LNCaP clone FGC (cell line): ENCODE measurements around the gene RALGPS1.
"Not testable (repeated sequence)": the region's sequence is repeated elsewhere in the genome, so short reads cannot be mapped to it uniquely, and the experiment has no call there.

Experiments
- DNase-seq: peaks from one replicate; pipeline ENCODE4 v3.0.0-alpha.2; 2011; ENCODE audit warnings: low read depth
- H3K4me3 ChIP-seq: 2 replicates; pipeline ENCODE4 v1.5.1; 2011; ENCODE audit warnings: mild to moderate bottlenecking, low read depth, low read length, control low read depth
- TF ChIP-seq, protein P1 (sequence below): IDR thresholded peaks from 2 replicates; pipeline ENCODE4 v1.5.1; 2012; ENCODE audit warnings: mild to moderate bottlenecking; ENCODE audit not compliant: control insufficient read depth, insufficient read depth; ENCODE audit errors: extremely low read depth

The RALGPS1 gene

DNA sequence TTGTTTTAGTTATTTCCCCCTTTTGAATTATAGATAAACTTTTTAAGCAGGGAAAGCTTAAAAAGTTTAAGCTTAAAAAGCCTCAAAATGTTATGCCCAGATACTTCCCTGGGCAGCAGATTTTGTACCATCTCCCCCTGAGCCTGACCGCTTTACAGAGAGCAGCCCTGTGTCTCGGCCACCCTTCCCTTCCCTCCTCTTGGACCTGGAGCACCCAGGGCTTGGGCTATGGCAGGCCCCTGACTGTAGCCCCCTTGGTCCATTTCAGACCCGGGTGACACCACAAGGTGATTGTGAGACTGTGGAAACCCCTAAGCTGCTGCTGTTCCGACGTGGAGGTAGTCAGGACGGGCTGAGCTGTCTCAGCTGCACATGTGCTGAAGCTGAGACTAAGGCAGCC, 97.7 kb downstream of the RALGPS1 start:
- TF ChIP-seq, protein P1, sequence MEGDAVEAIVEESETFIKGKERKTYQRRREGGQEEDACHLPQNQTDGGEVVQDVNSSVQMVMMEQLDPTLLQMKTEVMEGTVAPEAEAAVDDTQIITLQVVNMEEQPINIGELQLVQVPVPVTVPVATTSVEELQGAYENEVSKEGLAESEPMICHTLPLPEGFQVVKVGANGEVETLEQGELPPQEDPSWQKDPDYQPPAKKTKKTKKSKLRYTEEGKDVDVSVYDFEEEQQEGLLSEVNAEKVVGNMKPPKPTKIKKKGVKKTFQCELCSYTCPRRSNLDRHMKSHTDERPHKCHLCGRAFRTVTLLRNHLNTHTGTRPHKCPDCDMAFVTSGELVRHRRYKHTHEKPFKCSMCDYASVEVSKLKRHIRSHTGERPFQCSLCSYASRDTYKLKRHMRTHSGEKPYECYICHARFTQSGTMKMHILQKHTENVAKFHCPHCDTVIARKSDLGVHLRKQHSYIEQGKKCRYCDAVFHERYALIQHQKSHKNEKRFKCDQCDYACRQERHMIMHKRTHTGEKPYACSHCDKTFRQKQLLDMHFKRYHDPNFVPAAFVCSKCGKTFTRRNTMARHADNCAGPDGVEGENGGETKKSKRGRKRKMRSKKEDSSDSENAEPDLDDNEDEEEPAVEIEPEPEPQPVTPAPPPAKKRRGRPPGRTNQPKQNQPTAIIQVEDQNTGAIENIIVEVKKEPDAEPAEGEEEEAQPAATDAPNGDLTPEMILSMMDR: no peak
- no peak overlapping the region for H3K4me3 ChIP-seq
- no peak for DNase-seq

DNA sequence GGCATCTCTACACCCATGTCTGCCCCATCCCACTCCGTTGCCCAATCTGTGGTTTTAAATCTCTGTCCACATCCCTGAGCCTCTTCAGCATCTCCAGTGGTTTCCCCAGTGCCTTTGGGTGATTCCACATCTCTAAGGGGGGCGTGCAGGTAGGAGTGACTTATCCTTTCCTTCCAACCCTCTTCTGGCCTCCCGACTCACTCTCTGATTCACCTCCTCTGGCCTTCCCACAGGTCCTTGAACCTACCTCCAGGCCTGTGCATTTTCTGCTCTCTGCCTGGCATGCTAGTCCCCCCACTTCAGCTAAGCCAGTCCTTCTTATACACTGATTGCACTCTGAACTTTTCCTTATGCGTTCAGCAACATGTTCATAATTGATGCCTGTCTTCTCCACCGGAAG, 99.0 kb downstream of the RALGPS1 start:
- DNase-seq: no peak
- no peak overlapping the region for H3K4me3 ChIP-seq
- TF ChIP-seq, protein P1: no peak

DNA sequence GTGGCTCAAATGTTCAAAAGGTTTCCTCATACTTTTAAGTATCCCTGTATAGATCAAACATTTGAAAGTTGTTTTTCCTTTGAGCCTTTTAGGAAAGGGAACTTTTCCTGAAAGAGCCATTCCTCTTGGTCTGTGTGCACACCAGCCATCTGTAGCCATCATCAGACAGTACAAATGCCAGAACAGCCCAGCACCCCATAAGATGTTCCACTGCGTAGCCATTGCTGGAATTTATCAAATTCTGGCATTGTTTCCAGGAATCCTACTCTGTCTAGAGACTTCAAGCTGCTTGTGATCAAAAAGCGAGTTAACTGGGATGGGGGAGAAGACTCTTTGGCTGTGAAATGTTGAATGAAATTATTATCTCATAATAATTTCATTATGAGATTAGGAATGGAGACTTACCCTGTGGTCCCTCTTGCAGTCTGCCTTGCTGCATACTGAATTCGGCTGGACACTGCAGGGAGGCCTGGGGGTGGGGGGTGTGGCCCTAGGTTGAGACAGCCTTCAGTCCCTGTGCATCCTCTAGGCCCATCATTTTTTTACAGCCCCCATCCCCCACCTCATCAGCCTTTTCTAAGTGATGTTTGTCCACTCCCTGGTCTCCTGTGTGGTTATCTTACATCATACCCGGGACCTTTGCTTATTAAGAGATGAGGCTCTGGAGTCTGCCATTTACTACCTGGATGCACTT, 99.8 kb downstream of the RALGPS1 start:
- H3K4me3 ChIP-seq: no peak overlapping the region
- no peak for DNase-seq
- TF ChIP-seq, protein P1: no peak

DNA sequence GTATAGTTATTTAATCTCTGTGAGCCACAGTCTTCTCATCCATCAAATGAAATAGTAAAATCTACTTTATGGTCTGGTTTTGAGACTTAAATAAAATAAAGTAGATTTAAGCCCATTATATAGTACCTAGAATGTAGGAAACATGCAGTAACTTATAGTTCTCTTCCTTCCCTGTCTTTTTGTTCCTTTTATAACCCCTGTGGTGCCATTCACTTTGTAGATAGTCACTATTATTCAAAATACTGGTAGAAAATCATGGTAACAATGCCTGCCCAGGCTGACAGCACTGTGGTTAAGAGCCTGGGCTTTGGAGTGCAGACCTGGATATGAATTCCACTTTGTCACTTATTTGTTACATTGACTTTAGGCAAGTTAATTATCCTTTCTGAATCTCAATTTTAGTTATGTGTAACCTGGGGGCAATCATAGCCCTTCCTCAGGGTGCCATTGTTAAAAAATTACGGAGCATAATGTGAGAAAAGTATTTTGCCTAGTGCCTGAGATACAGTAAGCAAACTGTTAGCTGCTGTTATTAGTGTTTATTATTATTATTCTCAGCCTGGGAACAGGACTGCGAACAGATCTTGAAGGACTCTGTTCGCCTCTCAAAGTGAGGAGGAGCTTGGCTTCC, 100.4 kb downstream of the RALGPS1 start:
- TF ChIP-seq, protein P1: no peak
- no peak overlapping the region for H3K4me3 ChIP-seq
- DNase-seq: no peak

DNA sequence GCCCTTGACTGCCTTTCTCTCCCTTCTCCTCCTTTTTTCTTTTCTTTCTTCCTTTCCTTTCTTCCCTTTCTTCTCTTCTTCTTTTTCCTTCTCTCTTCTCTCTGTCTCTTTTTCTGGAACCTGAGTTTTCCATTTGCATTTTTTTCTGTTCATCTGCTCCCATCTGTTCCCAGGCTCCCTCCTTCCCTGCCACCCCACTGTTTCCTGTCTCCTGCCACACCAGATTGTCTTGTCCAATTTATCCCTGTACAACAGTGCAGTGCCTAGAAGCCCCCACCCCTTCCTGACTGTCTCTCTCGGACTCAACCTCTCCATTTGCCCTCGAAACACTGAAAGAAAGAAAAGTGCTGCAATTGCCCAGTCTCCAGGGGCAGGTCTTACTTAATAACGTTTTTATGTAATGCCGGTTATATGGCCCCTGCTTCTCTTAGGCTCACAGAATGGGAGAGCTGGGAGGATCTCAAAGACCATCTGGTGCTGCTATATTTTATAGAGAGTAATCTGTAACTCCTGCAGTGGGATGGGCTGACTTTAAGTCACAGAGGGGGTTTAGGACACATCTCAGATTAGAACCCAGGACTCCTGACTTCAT, 101.4 kb downstream of the RALGPS1 start:
- no peak overlapping the region for H3K4me3 ChIP-seq
- no peak for DNase-seq
- TF ChIP-seq, protein P1: no peak

DNA sequence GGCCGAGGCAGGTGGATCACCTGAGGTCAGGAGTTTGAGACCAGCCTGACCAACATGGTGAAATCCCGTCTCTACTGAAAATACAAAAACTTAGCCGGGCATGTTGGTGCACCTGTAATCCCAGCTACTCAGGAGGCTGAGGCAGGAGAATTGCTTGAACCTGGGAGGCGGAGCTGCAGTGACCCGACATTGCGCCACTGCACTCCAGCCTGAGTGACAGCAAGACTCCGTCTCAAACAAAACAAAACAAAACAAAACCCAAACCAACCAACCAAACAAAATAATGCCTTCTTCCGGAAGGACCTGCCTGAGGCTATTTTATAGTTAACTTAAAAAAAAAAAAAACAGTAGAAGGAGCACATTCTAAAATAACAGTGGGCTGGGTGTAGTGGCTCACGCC, 103.4 kb downstream of the RALGPS1 start:
- not testable (repeated sequence) for DNase-seq, H3K4me3 ChIP-seq

DNA sequence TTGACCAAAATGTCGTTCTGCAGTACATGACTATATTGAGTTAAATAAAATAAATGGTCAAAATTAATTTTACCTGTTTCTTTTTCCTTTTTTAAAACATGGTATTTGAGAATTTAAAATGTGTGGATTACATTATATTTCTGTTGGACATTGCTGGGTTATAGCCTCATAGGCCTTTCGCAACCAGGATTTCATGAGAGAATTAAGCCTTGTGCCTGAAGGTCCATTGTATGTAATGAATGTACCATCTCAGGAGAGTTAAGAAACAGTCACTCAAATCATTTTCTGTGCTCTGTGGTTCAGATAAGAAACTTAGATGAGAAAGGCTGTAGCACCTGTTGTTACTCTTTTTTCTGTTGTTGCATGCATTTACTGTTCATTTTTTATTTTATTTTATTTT, 104.4 kb downstream of the RALGPS1 start:
- no peak overlapping the region for H3K4me3 ChIP-seq
- TF ChIP-seq, protein P1: no peak
- DNase-seq: no peak
